Loucy (cell line): ENCODE results near the gene KLK13.

Source experiments
- CTCF ChIP-seq: fragments of 200-600 bp; sonication (generic); conservative IDR thresholded peaks from 2 replicates; pipeline ENCODE4 v1.5.1; 2014; ENCODE audit warnings: mild to moderate bottlenecking, antibody characterized with exemption, low read length
- EZH2phosphoT487 ChIP-seq: fragments of 200-600 bp; IDR thresholded peaks from 2 replicates; pipeline ENCODE4 v1.6.1; 2018; ENCODE audit warnings: antibody characterized with exemption, mild to moderate bottlenecking, moderate library complexity, borderline replicate concordance

GRCh38 chr19:51027873-51028272, 37.0 kb downstream of the KLK13 start:
- TF ChIP-seq CTCF (no peak), EZH2phosphoT487 (no peak)
